NCI-H1417 (cell line): ENCODE measurements around the gene ENOSF1.

ENCODE experiments used
- DNase-seq, 3 experiments: peaks; one replicate each; lab custom pipeline; 2025; lab: John Stamatoyannopoulos, UW

ENOSF1 gene

DNA sequence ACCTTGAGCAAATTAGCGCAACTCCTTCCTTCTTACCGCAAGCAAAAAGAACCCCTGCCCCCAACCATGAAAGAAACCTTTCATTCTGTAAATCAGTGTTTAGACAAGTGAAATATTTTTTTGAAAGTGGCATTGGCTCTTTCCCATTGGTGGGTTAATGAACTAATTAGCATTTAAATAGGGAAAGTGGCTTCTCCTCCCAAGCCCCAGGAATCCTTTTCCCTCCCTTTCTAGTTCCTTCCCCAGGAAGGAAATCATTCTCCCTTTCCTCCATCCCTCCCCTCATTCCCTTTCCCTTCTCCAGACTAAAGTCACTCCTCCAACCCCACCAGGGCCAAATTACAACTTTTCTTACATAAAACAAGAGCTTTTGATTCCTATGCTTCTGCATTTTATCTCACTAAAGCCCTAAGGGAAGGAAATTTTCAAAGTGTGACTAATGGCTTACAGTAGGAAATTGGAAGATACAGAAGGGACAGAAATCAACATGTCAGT lies 77.8 kb downstream of the ENOSF1 start:
- DNase-seq, result no peak

DNA sequence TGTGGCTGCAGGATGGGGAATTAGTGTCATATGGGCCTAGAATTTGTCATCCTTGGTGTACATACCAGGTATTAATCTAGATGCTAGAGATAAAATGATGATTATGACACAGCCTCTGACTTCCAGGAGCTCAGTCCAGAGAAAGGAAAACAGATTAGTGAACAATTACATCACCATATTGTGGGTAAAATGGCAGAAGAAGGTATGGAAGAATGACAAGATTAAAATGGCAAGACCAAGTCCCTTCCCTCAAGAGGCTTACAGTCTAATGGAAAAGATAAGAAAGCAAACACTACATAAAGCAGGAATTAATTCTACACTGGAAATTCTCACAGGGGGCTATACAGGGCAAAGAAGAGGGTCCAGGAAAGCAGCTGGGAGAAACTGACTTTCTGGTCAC lies 80.9 kb downstream of the ENOSF1 start:
- no peak for DNase-seq

DNA sequence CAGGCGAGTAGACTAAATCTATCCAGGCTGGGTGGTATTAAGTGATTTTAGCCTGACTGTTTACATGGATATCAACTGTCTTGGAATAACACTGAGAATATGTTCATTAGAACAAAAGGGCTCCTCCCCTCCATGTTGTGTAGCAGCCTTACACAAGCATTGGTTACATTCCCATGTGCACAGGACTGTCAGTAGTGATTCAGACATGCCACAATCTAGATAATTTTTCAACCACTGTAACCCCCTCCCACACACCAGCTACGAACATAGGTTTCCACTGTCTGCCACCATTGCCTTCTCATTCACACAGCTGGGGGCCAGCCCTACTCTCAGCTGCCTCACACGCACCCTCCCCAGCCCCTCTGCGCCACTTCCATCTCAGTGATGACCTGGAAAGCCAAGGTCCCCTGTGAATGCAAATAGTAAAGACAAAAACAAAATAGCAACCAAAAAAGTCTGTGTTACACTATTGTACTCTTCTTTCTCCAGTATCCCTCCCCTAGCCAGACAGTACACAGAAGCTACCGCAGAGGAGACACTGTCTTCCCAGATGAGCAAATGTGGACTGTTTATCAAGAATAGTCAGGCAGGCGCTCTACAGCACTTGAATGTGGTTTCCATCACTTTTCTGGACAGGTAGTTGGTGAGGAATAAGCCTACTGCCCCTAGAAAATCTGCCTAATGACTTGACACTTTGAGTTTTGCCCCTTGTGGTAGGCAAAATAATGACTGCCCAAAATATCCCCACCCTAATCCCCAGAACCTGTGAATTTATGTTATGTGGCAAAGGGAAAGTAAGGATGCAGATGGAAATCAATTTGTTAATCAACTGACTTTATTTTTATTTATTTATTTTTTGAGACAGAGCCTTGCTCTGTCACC lies 82.9 kb downstream of the ENOSF1 start:
- no peak for DNase-seq

GRCh38 chr18:627231-627630 lies 85.2 kb downstream of the ENOSF1 start:
- DNase-seq, result no peak

DNA sequence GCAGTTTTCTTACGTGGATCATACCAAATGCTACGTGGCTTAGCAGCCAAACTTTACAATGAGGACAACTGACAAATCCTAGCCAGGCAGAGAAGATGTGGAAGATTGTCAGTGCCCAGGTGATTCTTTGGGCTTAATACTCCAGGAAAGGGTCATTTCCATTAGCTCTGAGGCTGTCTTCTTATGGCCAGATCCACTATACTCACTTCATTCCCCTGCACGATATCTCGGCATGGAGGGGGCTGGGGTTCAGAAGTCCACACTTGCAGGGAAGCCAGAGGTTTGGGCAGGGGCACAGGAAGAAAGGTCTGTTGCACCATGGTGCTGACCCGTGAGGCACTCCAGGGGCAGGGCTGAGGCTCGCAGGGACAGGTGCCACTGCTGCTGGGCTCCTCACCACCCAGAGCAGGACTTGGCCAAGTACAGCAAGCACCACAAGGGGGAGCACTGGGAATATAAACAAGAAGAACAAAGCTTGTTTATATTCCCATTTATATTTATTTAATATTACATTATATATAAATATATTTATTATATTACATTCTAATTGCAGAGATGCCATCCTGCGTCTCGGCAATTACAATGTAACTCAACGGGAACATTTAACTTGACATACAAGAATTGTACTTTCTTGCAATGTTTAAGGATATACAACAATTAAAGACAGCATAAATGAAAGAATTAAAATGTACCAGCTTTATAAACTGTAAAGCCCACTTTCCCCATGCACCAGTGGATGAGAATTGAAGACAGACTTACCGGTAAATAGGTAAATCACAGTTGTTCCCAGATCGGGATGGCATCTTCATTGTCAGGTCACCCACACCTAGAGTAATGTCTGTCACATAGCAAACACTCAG lies 88.4 kb downstream of the ENOSF1 start:
- DNase-seq, result peak; percentile 48 to 80 (median 65)

DNA sequence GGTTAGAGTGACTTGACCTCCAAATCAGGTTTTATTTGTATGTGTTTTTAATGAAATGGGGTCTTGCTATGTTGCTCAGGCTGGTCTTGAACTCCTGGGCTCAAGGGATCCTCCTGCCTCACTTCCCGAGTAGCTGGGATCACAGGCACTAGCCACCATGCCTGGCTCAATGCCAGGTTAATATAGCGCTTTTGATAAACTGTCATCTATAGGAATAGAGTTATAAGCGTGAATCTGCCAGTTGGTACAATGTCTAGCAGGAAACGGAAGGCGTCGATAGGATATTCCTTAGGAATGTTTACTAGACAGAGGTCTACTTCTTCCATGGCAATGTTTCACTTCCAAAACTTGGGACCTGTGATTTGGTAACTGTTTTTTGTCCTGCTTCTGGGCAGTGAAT lies 90.1 kb downstream of the ENOSF1 start:
- no peak for DNase-seq

DNA sequence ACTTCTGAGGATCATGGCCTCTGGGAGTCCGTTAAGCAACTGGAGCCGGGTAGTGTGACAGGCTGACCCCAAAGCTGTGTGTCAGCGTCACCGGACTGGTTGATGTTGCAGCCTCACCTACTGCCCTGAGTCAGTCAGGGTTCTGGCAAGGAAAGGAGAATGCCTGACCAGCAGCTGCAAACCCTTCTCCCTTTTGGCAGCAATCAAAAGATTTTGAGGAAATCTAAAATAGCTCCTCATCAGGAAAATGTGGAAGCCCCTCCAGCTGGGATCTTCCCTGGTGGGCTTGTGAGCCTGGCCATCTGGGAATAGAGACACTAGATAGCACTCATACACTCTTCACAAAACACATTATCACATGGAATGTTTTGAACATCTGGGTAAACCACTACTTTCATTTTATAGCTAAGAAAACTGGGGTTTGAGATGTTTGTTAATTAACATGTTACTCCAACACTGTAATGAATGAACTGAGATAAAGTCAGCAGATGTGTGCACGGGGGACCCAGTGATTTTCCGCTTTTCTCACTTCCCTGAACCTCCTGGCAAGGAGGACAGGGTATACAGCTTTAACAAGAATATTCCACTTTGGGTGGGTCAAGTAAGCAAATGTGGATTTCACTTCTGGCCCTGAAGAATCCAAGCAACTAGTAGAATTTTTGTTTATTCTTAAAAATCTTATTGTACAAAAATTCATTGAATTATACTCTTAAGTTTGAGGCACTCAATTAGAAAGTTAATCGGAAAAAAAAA lies 91.0 kb downstream of the ENOSF1 start:
- no peak for DNase-seq
